Stomach smooth muscle (tissue), 2 donors: ENCODE results near the gene CRYBA4.

Experiments used
- H3K27ac ChIP-seq: one replicate; pipeline ENCODE4 v1.7.0; 2013; ENCODE audit warnings: mild to moderate bottlenecking, low read length, inconsistent platforms
- H3K27me3 ChIP-seq, 2 donors: one replicate each; pipeline ENCODE4 v1.7.0; 2013; ENCODE audit warnings: low read length in 2 of 2; ENCODE audit not compliant: insufficient read depth in 2 of 2, control insufficient read depth in 1 of 2
- H3K36me3 ChIP-seq, 2 donors: one replicate each; pipeline ENCODE4 v1.7.0; 2013; ENCODE audit warnings: low read length in 2 of 2; ENCODE audit not compliant: control insufficient read depth in 2 of 2, insufficient read depth in 2 of 2
- H3K4me1 ChIP-seq: one replicate; pipeline ENCODE4 v1.7.0; 2013; ENCODE audit warnings: low read length; ENCODE audit not compliant: control insufficient read depth, insufficient read depth
- H3K4me3 ChIP-seq, 2 donors: one replicate each; pipeline ENCODE4 v1.7.0; 2013; ENCODE audit warnings: low read length in 2 of 2
- H3K9ac ChIP-seq, 2 donors: one replicate each; pipeline ENCODE4 v1.7.0; 2013; ENCODE audit warnings: low read length in 2 of 2, mild to moderate bottlenecking in 1 of 2
- H3K9me3 ChIP-seq, 2 donors: one replicate each; pipeline ENCODE4 v1.7.0; 2013; ENCODE audit warnings: low read length in 2 of 2; ENCODE audit not compliant: control insufficient read depth in 2 of 2
- donor health status: healthy.
- donor health status: Pancreatic carcinoma.

CRYBA4 gene

GRCh38 chr22:26597480-26597879 is 24.3 kb upstream of the CRYBA4 start:
- Histone ChIP-seq H3K36me3 (no peaks in the 10 kb centered on the region), H3K27me3 (peaks cover 6 to 7% of the 10 kb centered on the region in 2 donors), H3K9me3 (no peaks in the 10 kb centered on the region), H3K9ac (no peak overlapping the region), H3K4me3 (no peak overlapping the region), H3K27ac (no peak overlapping the region), H3K4me1 (no peaks in the 10 kb centered on the region)

DNA sequence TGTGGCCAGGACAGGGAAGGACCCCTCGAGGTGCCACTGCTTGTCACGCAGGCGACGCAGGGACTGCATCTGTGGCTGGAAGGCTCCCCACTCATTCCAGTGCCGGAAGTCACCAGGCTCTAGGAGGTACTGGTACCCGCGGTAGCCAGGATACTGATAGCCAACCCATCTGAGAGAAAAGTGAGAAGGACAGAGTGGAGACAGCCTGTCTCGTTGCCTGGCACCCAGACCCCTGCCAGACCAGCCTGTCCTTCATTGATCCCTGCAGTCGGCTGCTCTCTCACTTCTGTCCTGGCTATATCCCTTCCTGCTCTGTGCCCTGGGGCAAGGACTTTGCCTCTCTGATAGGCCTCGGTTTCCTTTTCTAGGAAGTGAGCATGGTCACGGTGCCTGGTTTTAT is 22.3 kb upstream of the CRYBA4 start:
- Histone ChIP-seq H3K27ac (no peak overlapping the region), H3K36me3 (no peaks in the 10 kb centered on the region), H3K4me1 (no peaks in the 10 kb centered on the region), H3K9ac (no peak overlapping the region), H3K27me3 (peaks cover 5 to 6% of the 10 kb centered on the region in 2 donors), H3K9me3 (no peaks in the 10 kb centered on the region), H3K4me3 (no peak overlapping the region)

- Histone ChIP-seq H3K4me3 (no peak overlapping the region), H3K27me3 (peaks cover 5 to 6% of the 10 kb centered on the region in 2 donors), H3K9ac (no peak overlapping the region), H3K4me1 (no peaks in the 10 kb centered on the region), H3K9me3 (no peaks in the 10 kb centered on the region), H3K36me3 (no peaks in the 10 kb centered on the region), H3K27ac (no peak overlapping the region)
Observed at GRCh38 chr22:26601726-26602125, 20.0 kb upstream of the CRYBA4 start.

DNA sequence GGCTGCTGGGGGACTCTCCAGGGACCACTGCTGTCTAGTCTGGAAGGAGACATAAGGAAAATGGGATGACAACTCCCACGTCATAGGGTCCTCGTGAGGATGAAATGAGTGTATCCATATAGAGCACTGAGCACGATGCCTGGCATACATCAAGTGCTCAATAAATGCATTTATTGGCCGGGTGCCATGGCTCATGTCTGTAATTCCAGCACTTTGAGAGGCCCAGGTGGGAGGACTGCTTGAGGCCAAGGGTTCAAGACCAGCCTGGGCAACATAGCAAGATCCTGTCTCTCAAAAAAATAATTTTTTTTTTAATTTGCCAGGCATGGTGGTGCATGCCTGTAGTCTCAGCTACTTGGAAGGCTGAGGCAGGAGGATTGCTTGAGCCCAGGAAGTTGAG is 19.6 kb upstream of the CRYBA4 start:
- Histone ChIP-seq H3K36me3 (no peaks in the 10 kb centered on the region), H3K9me3 (no peaks in the 10 kb centered on the region), H3K4me3 (no peak overlapping the region), H3K9ac (no peak overlapping the region), H3K4me1 (no peaks in the 10 kb centered on the region), H3K27me3 (peaks cover 5 to 6% of the 10 kb centered on the region in 2 donors), H3K27ac (no peak overlapping the region)

- no peaks in the 10 kb centered on the region for H3K9me3 ChIP-seq
- H3K36me3 ChIP-seq, result no peaks in the 10 kb centered on the region
- no peak overlapping the region for H3K9ac ChIP-seq
- H3K4me1 ChIP-seq, result no peaks in the 10 kb centered on the region
- H3K4me3 ChIP-seq, result no peak overlapping the region
- H3K27ac ChIP-seq, result no peak overlapping the region
- H3K27me3 ChIP-seq, result peaks cover 3 to 8% of the 10 kb centered on the region in 2 donors
Observed at GRCh38 chr22:26604368-26604767, 17.4 kb upstream of the CRYBA4 start.

- Histone ChIP-seq H3K4me1 (no peaks in the 10 kb centered on the region), H3K9me3 (no peaks in the 10 kb centered on the region), H3K36me3 (no peaks in the 10 kb centered on the region), H3K27ac (no peak overlapping the region), H3K9ac (no peak overlapping the region), H3K4me3 (no peak overlapping the region), H3K27me3 (peaks cover 5 to 6% of the 10 kb centered on the region in 2 donors)
Observed at GRCh38 chr22:26606611-26607010, 15.2 kb upstream of the CRYBA4 start.

GRCh38 chr22:26608129-26608528 is 13.6 kb upstream of the CRYBA4 start:
- H3K27me3 ChIP-seq, result peaks cover 12% of the 10 kb centered on the region in 2 donors
- H3K9ac ChIP-seq, result no peak overlapping the region
- H3K36me3 ChIP-seq, result no peaks in the 10 kb centered on the region
- H3K27ac ChIP-seq, result no peak overlapping the region
- H3K4me3 ChIP-seq, result no peak overlapping the region
- H3K9me3 ChIP-seq, result no peaks in the 10 kb centered on the region
- no peaks in the 10 kb centered on the region for H3K4me1 ChIP-seq

DNA sequence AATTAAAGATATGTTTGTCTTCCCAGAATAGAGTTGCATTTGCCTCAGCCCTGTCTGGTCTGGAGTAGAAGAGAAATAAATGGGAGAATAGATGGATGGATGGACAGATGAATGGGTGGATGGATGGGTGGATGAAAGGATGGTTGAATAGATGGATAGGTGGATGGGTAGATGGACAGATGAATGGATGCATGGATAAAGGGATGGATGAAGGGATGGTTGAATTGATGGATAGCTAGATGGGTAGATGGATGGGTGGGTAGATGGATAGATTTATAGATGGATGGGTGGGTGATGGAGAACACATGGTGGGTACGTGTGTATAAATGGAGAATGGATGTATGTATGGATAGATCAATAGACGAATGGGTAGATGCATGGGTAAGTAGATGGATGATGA is 12.5 kb upstream of the CRYBA4 start:
- Histone ChIP-seq H3K9me3 (no peaks in the 10 kb centered on the region), H3K4me1 (no peaks in the 10 kb centered on the region), H3K36me3 (no peaks in the 10 kb centered on the region), H3K9ac (no peak overlapping the region), H3K4me3 (no peak overlapping the region), H3K27me3 (peaks cover 12 to 13% of the 10 kb centered on the region in 2 donors), H3K27ac (no peak overlapping the region)

- H3K27me3 ChIP-seq, result peaks cover 12 to 21% of the 10 kb centered on the region in 2 donors
- H3K36me3 ChIP-seq, result no peaks in the 10 kb centered on the region
- H3K9ac ChIP-seq, result no peak overlapping the region
- H3K27ac ChIP-seq, result no peak overlapping the region
- no peaks in the 10 kb centered on the region for H3K4me1 ChIP-seq
- no peak overlapping the region for H3K4me3 ChIP-seq
- no peaks in the 10 kb centered on the region for H3K9me3 ChIP-seq
Observed at GRCh38 chr22:26610072-26610958, 11.4 kb upstream of the CRYBA4 start.

DNA sequence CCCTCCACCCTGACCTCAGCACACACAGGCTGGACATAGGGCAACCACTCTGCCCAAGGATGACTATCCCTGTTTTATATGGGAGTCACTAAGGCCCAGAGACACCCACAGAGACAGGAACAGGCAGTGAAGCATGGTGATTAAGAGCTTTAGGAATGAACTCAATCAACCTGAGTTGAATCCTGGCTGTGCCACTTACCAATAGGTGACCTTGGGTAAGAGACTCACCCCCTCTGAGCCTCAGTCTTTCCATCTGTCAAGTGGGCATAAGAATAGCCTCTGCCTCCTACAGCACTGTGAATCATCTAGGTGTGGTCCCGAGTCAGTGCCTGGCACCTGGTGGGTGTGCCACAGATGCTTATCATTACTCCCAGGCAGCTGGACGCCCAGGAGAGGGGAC is 10.8 kb upstream of the CRYBA4 start:
- Histone ChIP-seq H3K36me3 (no peaks in the 10 kb centered on the region), H3K9me3 (no peaks in the 10 kb centered on the region), H3K9ac (no peak overlapping the region), H3K4me1 (no peaks in the 10 kb centered on the region), H3K27ac (no peak overlapping the region), H3K4me3 (no peak overlapping the region), H3K27me3 (peaks cover 12 to 21% of the 10 kb centered on the region in 2 donors)

DNA sequence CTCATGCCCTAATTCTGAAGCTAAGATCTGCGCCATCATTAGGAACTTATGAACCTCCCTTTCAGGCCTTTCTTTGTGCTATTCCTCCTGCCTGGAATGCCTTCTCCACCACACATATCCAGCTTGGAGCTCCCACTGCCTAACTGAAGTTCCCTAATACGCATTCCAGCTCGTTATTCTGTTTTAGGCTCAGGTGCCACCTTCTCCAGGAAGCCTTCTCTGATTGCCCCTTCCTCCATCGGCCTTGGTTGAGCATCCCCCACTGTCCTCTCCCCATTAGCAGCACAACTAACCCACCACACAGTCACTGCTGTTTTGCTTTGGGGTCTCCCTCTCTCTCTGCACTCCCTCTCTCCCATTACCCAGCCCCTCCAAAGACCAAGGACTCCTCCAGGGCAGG is 9.1 kb upstream of the CRYBA4 start:
- H3K36me3 ChIP-seq, result no peaks in the 10 kb centered on the region
- no peaks in the 10 kb centered on the region for H3K9me3 ChIP-seq
- no peaks in the 10 kb centered on the region for H3K4me1 ChIP-seq
- H3K4me3 ChIP-seq, result no peak overlapping the region
- H3K9ac ChIP-seq, result no peak overlapping the region
- no peak overlapping the region for H3K27ac ChIP-seq
- peaks cover 12 to 25% of the 10 kb centered on the region in 2 donors for H3K27me3 ChIP-seq
